ENCODE data around the gene OLFML2B.

Gene OLFML2B

DNA sequence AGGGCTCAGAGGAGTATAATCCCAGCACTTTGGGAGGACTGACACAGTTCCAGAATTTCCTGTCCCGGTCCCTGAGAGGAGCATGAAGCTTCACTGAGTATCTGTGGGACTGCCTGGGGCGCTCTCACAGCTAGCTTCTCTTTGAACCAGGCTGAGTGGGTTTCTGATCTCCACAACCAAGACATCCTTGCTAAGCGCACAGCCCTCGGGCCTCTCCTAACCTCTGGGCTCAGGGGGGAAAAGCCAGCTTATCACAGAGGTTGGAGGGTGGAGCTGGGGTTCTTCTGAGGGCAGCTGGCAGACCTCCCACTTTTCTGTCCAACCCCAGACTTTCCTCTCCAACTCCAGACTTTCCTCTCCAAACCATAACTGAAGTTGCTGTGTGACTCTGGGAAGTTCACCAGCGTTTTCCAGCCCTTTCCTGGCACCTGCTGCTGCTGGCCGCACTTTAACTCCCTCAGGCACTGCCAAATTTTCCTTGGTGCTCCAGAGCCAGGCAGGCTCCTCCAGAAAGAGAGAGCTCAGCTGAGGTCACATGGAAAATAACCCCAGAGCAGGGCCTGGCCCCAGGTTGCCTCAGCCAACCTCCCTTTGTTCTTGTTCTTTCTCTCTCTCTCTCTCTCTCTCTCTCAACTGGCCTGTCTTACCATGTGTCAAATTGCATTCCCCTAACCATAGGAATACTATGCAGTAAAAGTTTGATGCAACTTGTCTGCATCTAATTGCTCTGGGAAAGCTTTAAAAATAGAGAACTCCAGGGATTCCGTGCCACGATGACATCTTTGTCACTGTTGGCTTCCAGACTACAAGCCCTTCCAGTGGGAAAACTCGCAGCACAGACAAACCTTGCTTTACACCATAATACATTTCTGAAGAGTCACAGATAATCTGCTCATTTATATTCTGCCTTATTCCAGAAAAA, 49.5 kb downstream of the OLFML2B start:
- FAIRE-seq, result no peak

DNA sequence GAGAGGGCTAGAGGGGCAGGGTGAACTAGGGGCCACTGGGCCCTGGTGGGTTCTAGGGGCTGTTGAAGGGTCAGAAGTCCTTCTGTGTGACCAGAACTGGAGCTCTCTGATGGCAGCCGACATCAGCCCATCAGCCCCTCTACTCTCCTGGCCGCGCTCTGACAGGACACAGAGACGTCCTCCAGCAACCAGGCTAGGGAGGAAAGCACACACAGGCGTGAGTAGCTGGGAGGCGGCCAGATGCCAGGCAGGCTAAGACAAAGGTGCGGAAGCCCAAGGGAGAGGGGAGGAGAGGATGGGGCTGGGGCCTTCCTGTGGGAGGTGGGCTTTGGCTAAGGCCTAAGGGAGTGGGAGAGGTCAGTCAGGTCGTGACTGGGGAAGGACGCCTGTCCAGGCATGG, 50.8 kb downstream of the OLFML2B start:
- FAIRE-seq, result no peak

- no peak for FAIRE-seq
Observed at GRCh38 chr1:161970633-161971032, 53.0 kb downstream of the OLFML2B start.

GRCh38 chr1:161970036-161970435, 53.6 kb downstream of the OLFML2B start:
- FAIRE-seq, result no peak

DNA sequence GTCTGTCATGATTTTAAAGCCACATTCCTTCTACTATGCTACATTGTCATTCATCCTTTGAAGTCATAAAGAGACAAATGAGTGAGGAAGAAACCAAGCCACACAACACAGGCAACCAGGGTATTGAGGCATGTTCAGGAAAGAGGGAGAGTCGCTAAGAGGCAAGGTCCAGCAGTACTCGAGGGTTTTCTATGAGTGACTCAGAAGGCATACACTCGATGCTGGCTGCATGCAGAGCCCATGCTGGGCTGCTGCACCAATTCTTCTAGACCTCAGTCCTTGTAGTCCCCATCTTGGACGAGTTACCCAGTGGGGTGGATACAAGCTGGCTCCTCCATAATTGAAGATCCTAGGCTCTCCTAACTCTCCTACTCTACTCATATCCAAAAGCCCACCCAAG, 57.6 kb downstream of the OLFML2B start:
- FAIRE-seq, result no peak

GRCh38 chr1:161962091-161962887, 61.4 kb downstream of the OLFML2B start:
- FAIRE-seq, result no peak

GRCh38 chr1:161958425-161958824, 65.2 kb downstream of the OLFML2B start:
- no peak for FAIRE-seq

- no peak for FAIRE-seq
Observed at GRCh38 chr1:161956930-161957329, 66.7 kb downstream of the OLFML2B start.

DNA sequence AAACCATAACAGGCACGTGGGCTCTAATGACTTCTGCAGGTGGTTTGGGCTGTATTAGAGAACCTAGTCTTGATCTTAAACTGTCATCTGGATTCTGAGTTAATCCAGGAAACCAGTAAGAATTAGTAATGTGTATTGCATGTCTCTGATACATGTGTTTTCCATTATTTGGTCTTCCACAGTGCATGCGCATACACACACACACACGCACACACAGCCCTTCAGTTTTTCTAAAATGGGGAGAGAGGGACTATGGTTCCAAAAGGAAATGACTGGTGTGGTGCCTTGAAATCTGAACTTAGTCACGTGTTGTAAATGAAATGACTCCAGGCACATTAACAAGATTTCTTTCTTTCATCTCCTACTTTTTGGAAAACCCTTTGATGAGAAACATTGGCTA, 67.6 kb downstream of the OLFML2B start:
- no peak for FAIRE-seq

DNA sequence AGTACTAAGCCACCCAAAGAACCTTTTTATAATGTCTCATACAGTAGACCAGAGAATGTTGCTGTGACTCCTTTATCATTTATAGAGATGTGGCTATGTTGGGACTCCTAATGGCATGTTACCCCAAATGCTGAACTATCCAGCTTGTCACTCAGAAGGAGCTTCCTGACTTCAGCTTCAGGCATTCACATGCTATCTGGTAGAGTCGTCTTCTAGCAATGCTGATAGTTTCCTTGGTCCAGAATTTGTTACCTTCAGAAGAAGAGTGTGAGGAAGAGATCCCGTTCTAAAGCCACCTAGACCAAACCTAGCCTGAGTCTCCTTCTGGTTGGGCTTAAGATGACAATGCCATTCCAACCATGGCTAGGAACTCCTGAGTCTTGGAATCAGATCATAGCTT, 68.1 kb downstream of the OLFML2B start:
- no peak for FAIRE-seq

DNA sequence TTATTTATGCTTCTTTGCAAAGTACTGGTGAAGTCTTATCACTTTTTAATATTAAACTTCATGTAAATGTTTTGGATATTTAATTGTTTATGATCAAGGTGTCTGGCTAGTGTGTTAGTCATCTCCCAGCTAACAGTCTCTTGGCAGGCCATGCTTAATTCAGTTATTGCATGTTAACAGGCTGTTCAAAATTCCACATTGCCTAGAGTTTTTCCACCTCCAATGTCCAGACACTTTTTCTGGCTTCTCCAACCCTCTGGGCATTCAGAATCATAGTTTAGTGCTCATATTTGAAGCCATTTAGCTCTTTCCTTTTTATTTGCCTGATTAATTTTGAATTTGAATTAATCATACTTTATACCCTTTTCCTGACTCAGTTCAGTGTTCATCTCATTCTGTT, 69.2 kb downstream of the OLFML2B start:
- no peak for FAIRE-seq

GRCh38 chr1:161954050-161954449, 69.6 kb downstream of the OLFML2B start:
- FAIRE-seq, result no peak

GRCh38 chr1:161953256-161953920, 70.3 kb downstream of the OLFML2B start:
- FAIRE-seq, result no peak

DNA sequence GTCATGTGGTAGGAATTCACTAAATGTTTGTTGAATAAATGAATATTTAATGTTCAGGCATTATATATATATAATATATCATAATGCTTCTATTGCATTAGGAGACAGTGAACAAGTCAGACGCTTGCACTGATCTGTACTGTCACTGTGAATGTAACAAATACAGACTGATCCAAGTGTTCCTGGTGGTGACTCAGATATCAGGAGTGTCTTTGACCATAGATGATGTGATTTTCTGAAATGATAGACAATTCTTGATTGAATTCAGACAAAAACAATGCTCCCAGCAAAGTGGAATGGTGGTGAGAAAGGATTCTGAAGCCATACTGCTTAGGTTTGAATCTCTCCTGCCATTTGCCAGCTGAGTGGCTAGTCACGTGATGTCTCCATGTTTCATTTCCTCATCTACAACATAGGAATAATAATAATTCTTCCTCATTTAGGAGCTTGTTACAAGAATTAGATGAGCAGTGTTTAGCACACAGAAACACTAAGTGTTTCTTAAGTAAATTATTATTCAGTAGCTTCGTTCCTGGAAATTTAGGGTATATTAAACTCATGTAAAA, 71.0 kb downstream of the OLFML2B start:
- FAIRE-seq, result no peak

DNA sequence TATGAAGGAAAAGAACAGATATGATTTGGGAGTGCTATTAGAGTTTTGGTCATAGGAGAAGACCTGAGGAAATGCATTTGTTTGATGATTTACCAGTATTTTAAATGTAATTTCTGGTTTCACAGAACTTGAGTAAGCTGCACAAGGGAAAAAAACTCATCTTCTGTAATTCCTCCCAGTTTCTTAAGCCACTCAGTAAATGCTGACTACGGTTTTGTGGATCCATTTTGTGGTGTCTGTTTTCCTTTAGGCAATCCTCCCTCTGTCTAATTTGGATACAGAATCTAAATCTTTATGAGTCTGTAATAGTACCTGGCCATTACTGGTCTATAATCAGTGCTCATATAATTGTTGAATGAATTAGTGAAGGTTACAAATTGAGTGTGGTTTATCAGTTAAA, 72.0 kb downstream of the OLFML2B start:
- FAIRE-seq, result no peak

DNA sequence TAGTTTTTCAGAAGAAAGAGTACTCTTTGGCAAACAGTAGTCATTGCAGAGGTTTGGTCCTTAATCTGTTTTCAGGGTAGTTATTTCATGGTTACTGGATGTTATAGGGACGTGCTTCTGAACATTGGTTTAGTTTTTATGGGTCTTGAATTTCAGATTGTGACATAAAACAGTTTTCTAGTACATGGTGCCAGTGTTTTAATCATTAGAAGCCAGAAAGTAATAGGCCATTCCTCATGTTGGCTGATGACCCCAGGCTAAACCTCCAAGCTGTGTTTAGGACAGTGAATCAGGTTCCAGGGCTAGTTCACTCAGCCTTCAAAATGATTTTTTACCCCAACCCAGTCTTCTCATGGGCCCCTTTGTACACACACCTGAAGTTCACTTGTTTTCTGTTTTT, 73.3 kb downstream of the OLFML2B start:
- no peak for FAIRE-seq

- no peak for FAIRE-seq
Observed at GRCh38 chr1:161949548-161949947, 74.1 kb downstream of the OLFML2B start.

- no peak for FAIRE-seq
Observed at GRCh38 chr1:161948435-161948834, 75.2 kb downstream of the OLFML2B start.

GRCh38 chr1:161946071-161946987, 77.3 kb downstream of the OLFML2B start:
- FAIRE-seq, result no peak

GRCh38 chr1:161945306-161946060, 78.2 kb downstream of the OLFML2B start:
- FAIRE-seq, result no peak

DNA sequence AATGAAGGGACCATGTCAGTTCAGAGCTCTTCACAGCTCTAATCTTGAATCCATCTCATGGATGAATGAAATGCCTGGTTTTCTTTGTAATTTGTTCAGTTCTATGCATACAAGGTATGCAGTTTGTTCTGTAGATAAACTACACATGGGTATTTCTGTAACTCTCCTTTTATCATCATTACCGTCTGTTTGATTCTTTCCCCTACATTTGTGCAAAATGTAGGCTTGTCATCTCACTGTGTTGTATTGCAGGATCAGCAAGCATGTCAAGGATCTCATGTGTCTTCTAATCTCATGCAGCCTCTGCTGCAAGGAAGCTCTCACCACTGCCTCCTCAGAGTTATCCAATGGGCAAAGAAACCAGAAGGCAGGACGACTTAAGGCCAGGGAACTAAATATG, 79.3 kb downstream of the OLFML2B start:
- FAIRE-seq, result no peak
